Cardiac muscle cell (in vitro differentiated cells and primary cell): ENCODE measurements around the gene CACNA2D4. TPM values are rescaled to one million over a fixed set of nuclear protein-coding genes. Genes with fewer than 3 reads are reported as not detected.

Experiments
- DNase-seq, 2 donors: peaks; one replicate each; pipeline versions ENCODE4 v3.0.0 to v3.0.0-alpha.2; 2010 to 2017; ENCODE audit warnings: low read depth in 1 of 2, low spot score in 1 of 2
- H3K27ac ChIP-seq: fragments of 200-600 bp; sonication (generic); 2 replicates; pipeline ENCODE4 v1.5.1; 2016
- H3K27me3 ChIP-seq: fragments of 200-600 bp; sonication (generic); 2 replicates; pipeline ENCODE4 v1.6.0; 2016; ENCODE audit warnings: control low read depth
- H3K36me3 ChIP-seq: fragments of 200-600 bp; sonication (generic); 2 replicates; pipeline ENCODE4 v1.5.1; 2016; ENCODE audit warnings: control low read depth
- H3K4me1 ChIP-seq: fragments of 200-600 bp; sonication (generic); 2 replicates; pipeline ENCODE4 v1.8.1; 2017; ENCODE audit warnings: low read depth, mild to moderate bottlenecking, mixed run types
- H3K4me3 ChIP-seq: fragments of 200-600 bp; sonication (generic); 2 replicates; pipeline ENCODE4 v1.5.1; 2016; ENCODE audit warnings: mild to moderate bottlenecking
- H3K9me3 ChIP-seq: fragments of 200-600 bp; sonication (generic); 2 replicates; pipeline ENCODE4 v1.5.1; 2017; ENCODE audit warnings: low read depth, mild to moderate bottlenecking, control low read depth
- CTCF ChIP-seq: IDR thresholded peaks from 2 replicates; pipeline ENCODE4 v1.5.1; 2012; ENCODE audit warnings: low read depth, mild to moderate bottlenecking, low read length
- polyA plus RNA-seq: library from polyadenylated mRNA; unstranded; fragments of >200 nt; fragmentation: Nextera tagmentation; extraction: Ambion mirVana; gene quantifications from 2 replicates; pipeline ENCODE4 v1.2.1, GENCODE V29; 2016
- total RNA-seq: library from RNA; depleted of rRNA; stranded (reverse); fragments of >200 nt; gene quantifications from 2 replicates; pipeline ENCODE4 v1.2.3, GENCODE V29; 2016

The CACNA2D4 gene
- total and polyA plus RNA-seq, 2 experiments from 2014 or later, result 0.39 to 1.3 TPM

GRCh38 chr12:1844661-1845409 is 73.6 kb downstream of the CACNA2D4 start:
- H3K4me3 ChIP-seq, result no peak overlapping the region
- no peaks in the 10 kb centered on the region for H3K27me3 ChIP-seq
- no peaks in the 10 kb centered on the region for H3K4me1 ChIP-seq
- no peaks in the 10 kb centered on the region for H3K9me3 ChIP-seq
- no peaks in the 10 kb centered on the region for H3K36me3 ChIP-seq
- H3K27ac ChIP-seq, result no peak overlapping the region
- TF ChIP-seq CTCF, result no peak
- DNase-seq, result no peak

GRCh38 chr12:1844223-1844622 is 74.2 kb downstream of the CACNA2D4 start:
- H3K4me3 ChIP-seq, result no peak overlapping the region
- TF ChIP-seq CTCF, result no peak
- no peak overlapping the region for H3K27ac ChIP-seq
- H3K27me3 ChIP-seq, result no peaks in the 10 kb centered on the region
- H3K36me3 ChIP-seq, result no peaks in the 10 kb centered on the region
- H3K9me3 ChIP-seq, result no peaks in the 10 kb centered on the region
- DNase-seq, result no peak
- no peaks in the 10 kb centered on the region for H3K4me1 ChIP-seq

GRCh38 chr12:1843641-1844005 is 74.8 kb downstream of the CACNA2D4 start:
- no peak for TF ChIP-seq CTCF
- DNase-seq, result no peak
- Histone ChIP-seq H3K36me3 (no peaks in the 10 kb centered on the region), H3K9me3 (no peaks in the 10 kb centered on the region), H3K4me1 (no peaks in the 10 kb centered on the region), H3K27ac (no peak overlapping the region), H3K27me3 (no peaks in the 10 kb centered on the region), H3K4me3 (no peak overlapping the region)

- TF ChIP-seq CTCF, result no peak
- H3K4me1 ChIP-seq, result no peaks in the 10 kb centered on the region
- H3K4me3 ChIP-seq, result no peak overlapping the region
- H3K9me3 ChIP-seq, result no peaks in the 10 kb centered on the region
- H3K27me3 ChIP-seq, result no peaks in the 10 kb centered on the region
- DNase-seq, result no peak
- H3K36me3 ChIP-seq, result no peaks in the 10 kb centered on the region
- no peak overlapping the region for H3K27ac ChIP-seq
These were observed 75.4 kb downstream of the CACNA2D4 start for GRCh38 chr12:1842905-1843640.

- Histone ChIP-seq H3K36me3 (no peaks in the 10 kb centered on the region), H3K27me3 (no peaks in the 10 kb centered on the region), H3K9me3 (no peaks in the 10 kb centered on the region), H3K27ac (no peak overlapping the region), H3K4me1 (no peaks in the 10 kb centered on the region), H3K4me3 (no peak overlapping the region)
- no peak for DNase-seq
- no peak for TF ChIP-seq CTCF
These were observed 76.1 kb downstream of the CACNA2D4 start for GRCh38 chr12:1842183-1842904.
